Measurements from ENCODE around the gene COX19. TPM values are rescaled to one million over a fixed set of nuclear protein-coding genes. Genes with fewer than 3 reads are reported as not detected.
"Not testable (repeated sequence)": the region's sequence is repeated elsewhere in the genome, so short reads cannot be mapped to it uniquely, and the experiment has no call there.

The COX19 gene
- total and polyA plus RNA-seq, 2 donors (not counting 1 experiment from before 2014, with no cell fraction given): 4.3 to 11.7 TPM

- Histone ChIP-seq H3K9ac (ENCODE audit: insufficient read depth, low read length) (no peak overlapping the region), H3K4me2 (ENCODE audit: extremely low read depth, insufficient read depth, low read length) (no peak overlapping the region), H2AFZ (ENCODE audit: low read length) (no peak overlapping the region), H4K20me1 (ENCODE audit: control insufficient read depth, extremely low read depth, insufficient read depth, low read length) (no peaks in the 10 kb centered on the region), H3K27ac (ENCODE audit: insufficient read depth, low read length) (no peak overlapping the region), H3K4me1 (ENCODE audit: control insufficient read depth, extremely low read depth, insufficient read depth, low read length) (no peaks in the 10 kb centered on the region), H3K9me3 (ENCODE audit: control insufficient read depth, insufficient read depth, low read depth, low read length) (no peaks in the 10 kb centered on the region), H3K36me3 (ENCODE audit: control insufficient read depth, insufficient read depth, low read length) (no peaks in the 10 kb centered on the region), H3K4me3 (replicated peaks in 1 of 4; ENCODE audit: control extremely low read depth in 1 of 4, insufficient read depth in 1 of 4, low read depth in 3 of 4, low read length in 4 of 4) (no peak overlapping the region), H3K79me2 (ENCODE audit: control insufficient read depth, insufficient read depth, low read length) (no peaks in the 10 kb centered on the region), H3K27me3 (ENCODE audit: control insufficient read depth, insufficient read depth, low read length) (no peaks in the 10 kb centered on the region)
- TF ChIP-seq CTCF (conservative IDR thresholded peaks at IDR 0.05 in 1 of 2, IDR thresholded peaks at IDR 0.05 in 1 of 2; ENCODE audit: low read depth in 1 of 2, low read length in 2 of 2) (no peak), EZH2 (IDR thresholded peaks at IDR 0.05; ENCODE audit: low read length, missing control alignments) (no peak)
- no peak for DNase-seq (ENCODE audit: low read depth in 2 of 2)
These were observed 29.6 kb downstream of the COX19 start for GRCh38 chr7:945556-946255.

- Histone ChIP-seq H4K20me1 (ENCODE audit: control insufficient read depth, extremely low read depth, insufficient read depth, low read length) (no peaks in the 10 kb centered on the region), H3K79me2 (ENCODE audit: control insufficient read depth, insufficient read depth, low read length) (no peaks in the 10 kb centered on the region), H3K36me3 (ENCODE audit: control insufficient read depth, insufficient read depth, low read length) (no peaks in the 10 kb centered on the region), H3K4me2 (ENCODE audit: extremely low read depth, insufficient read depth, low read length) (no peak overlapping the region), H3K9ac (ENCODE audit: insufficient read depth, low read length) (no peak overlapping the region), H2AFZ (ENCODE audit: low read length) (no peak overlapping the region), H3K4me1 (ENCODE audit: control insufficient read depth, extremely low read depth, insufficient read depth, low read length) (no peaks in the 10 kb centered on the region), H3K27me3 (ENCODE audit: control insufficient read depth, insufficient read depth, low read length) (no peaks in the 10 kb centered on the region), H3K4me3 (replicated peaks in 1 of 4; ENCODE audit: control extremely low read depth in 1 of 4, insufficient read depth in 1 of 4, low read depth in 3 of 4, low read length in 4 of 4) (no peak overlapping the region), H3K27ac (ENCODE audit: insufficient read depth, low read length) (no peak overlapping the region), H3K9me3 (ENCODE audit: control insufficient read depth, insufficient read depth, low read depth, low read length) (no peaks in the 10 kb centered on the region)
- no peak for TF ChIP-seq CTCF (conservative IDR thresholded peaks at IDR 0.05 in 1 of 2, IDR thresholded peaks at IDR 0.05 in 1 of 2; ENCODE audit: low read depth in 1 of 2, low read length in 2 of 2)
- TF ChIP-seq EZH2 (IDR thresholded peaks at IDR 0.05; ENCODE audit: low read length, missing control alignments): no peak
- no peak for DNase-seq (ENCODE audit: low read depth in 2 of 2)
These were observed 30.2 kb downstream of the COX19 start for GRCh38 chr7:945147-945555.

GRCh38 chr7:944744-945143 lies 30.6 kb downstream of the COX19 start:
- Histone ChIP-seq H3K27me3 (ENCODE audit: control insufficient read depth, insufficient read depth, low read length) (no peaks in the 10 kb centered on the region), H4K20me1 (ENCODE audit: control insufficient read depth, extremely low read depth, insufficient read depth, low read length) (no peaks in the 10 kb centered on the region), H3K4me1 (ENCODE audit: control insufficient read depth, extremely low read depth, insufficient read depth, low read length) (no peaks in the 10 kb centered on the region), H3K27ac (ENCODE audit: insufficient read depth, low read length) (no peak overlapping the region), H3K4me2 (ENCODE audit: extremely low read depth, insufficient read depth, low read length) (no peak overlapping the region), H3K36me3 (ENCODE audit: control insufficient read depth, insufficient read depth, low read length) (no peaks in the 10 kb centered on the region), H3K4me3 (replicated peaks in 1 of 4; ENCODE audit: control extremely low read depth in 1 of 4, insufficient read depth in 1 of 4, low read depth in 3 of 4, low read length in 4 of 4) (no peak overlapping the region), H3K9me3 (ENCODE audit: control insufficient read depth, insufficient read depth, low read depth, low read length) (no peaks in the 10 kb centered on the region), H2AFZ (ENCODE audit: low read length) (no peak overlapping the region), H3K9ac (ENCODE audit: insufficient read depth, low read length) (no peak overlapping the region), H3K79me2 (ENCODE audit: control insufficient read depth, insufficient read depth, low read length) (no peaks in the 10 kb centered on the region)
- TF ChIP-seq EZH2 (IDR thresholded peaks at IDR 0.05; ENCODE audit: low read length, missing control alignments): no peak
- no peak for TF ChIP-seq CTCF (conservative IDR thresholded peaks at IDR 0.05 in 1 of 2, IDR thresholded peaks at IDR 0.05 in 1 of 2; ENCODE audit: low read depth in 1 of 2, low read length in 2 of 2)
- DNase-seq (ENCODE audit: low read depth in 2 of 2): no peak

DNA sequence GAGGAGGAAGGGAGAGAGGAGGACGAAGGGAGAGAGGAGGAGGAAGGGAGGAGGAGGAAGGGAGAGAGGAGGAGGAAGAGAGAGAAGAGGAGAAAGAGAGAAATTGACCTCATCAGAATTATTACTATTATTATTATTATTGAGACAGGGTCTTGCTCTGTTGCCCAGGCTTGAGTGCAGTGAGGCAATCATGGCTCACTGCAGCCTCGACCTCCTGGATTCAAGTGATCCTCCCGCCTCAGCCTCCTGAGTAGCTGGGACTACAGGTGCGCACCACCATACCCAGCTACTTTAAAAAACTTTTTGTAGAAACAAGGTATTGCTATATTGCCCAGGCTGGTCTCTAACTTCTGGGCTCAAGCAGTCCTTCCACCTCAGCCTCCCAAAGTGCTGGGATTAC lies 31.6 kb downstream of the COX19 start:
- H3K9ac ChIP-seq (ENCODE audit: insufficient read depth, low read length); H3K9me3 ChIP-seq (ENCODE audit: control insufficient read depth, insufficient read depth, low read depth, low read length); H3K27me3 ChIP-seq (ENCODE audit: control insufficient read depth, insufficient read depth, low read length); H2AFZ ChIP-seq (ENCODE audit: low read length); H3K27ac ChIP-seq (ENCODE audit: insufficient read depth, low read length); DNase-seq (ENCODE audit: low read depth in 2 of 2); H3K4me1 ChIP-seq (ENCODE audit: control insufficient read depth, extremely low read depth, insufficient read depth, low read length); H3K79me2 ChIP-seq (ENCODE audit: control insufficient read depth, insufficient read depth, low read length); H3K4me2 ChIP-seq (ENCODE audit: extremely low read depth, insufficient read depth, low read length); H3K4me3 ChIP-seq (replicated peaks in 1 of 4; ENCODE audit: control extremely low read depth in 1 of 4, insufficient read depth in 1 of 4, low read depth in 3 of 4, low read length in 4 of 4); H4K20me1 ChIP-seq (ENCODE audit: control insufficient read depth, extremely low read depth, insufficient read depth, low read length); H3K36me3 ChIP-seq (ENCODE audit: control insufficient read depth, insufficient read depth, low read length): not testable (repeated sequence)

Data from fibroblast of lung (primary cell).